PC-9 (cell line): ENCODE results near the gene CEL. TPM values are rescaled to one million over a fixed set of nuclear protein-coding genes. Genes with fewer than 3 reads are reported as not detected.
"Not testable (repeated sequence)": the region's sequence is repeated elsewhere in the genome, so short reads cannot be mapped to it uniquely, and the experiment has no call there.

Source experiments
- Bru-seq: library from RNA; stranded (reverse); fragments of 400-500 nt; gene quantifications from one replicate; lab custom pipeline; 2021; lab: Mats Ljungman, UMichigan
- BruChase-seq, 2 experiments: library from RNA; stranded (reverse); fragments of 400-500 nt; gene quantifications; one replicate each; lab custom pipeline; 2021; lab: Mats Ljungman, UMichigan
- BruUV-seq: library from RNA; stranded (reverse); fragments of 400-500 nt; replicated peaks from 2 replicates; lab custom pipeline; 2021; lab: Mats Ljungman, UMichigan
- CTCF ChIA-PET: fragments of 300-600 bp; sonication (Branson Sonifier 250); formaldehyde crosslinking; loops from one replicate; lab custom pipeline; 2022; ENCODE audit warnings: antibody characterized with exemption; lab: Charles Lee
- POLR2A ChIA-PET: fragments of 300-600 bp; sonication (Branson Sonifier 250); formaldehyde crosslinking; loops from one replicate; lab custom pipeline; 2022; ENCODE audit warnings: antibody characterized with exemption; ENCODE audit not compliant: unreplicated experiment; lab: Charles Lee
- DNase-seq, 2 experiments: peaks; one replicate each; pipeline versions ENCODE4 v3.0.0 to v3.0.0-alpha.2; 2015 to 2022; ENCODE audit warnings: mixed read lengths in 1 of 2
- H2AFZ ChIP-seq: fragments of 200-600 bp; sonication (generic); 2 replicates; pipeline ENCODE4 v1.8.1; 2017; ENCODE audit warnings: antibody characterized with exemption
- H3F3A ChIP-seq: fragments of 200-600 bp; sonication (generic); 2 replicates; pipeline ENCODE4 v1.8.1; 2017; ENCODE audit warnings: antibody characterized with exemption, mild to moderate bottlenecking, low read depth; ENCODE audit not compliant: insufficient read depth
- H3K27ac ChIP-seq: fragments of 200-600 bp; sonication (generic); 2 replicates; pipeline ENCODE4 v1.6.1; 2016; ENCODE audit warnings: mixed run types
- H3K27me3 ChIP-seq: fragments of 200-600 bp; sonication (generic); 2 replicates; pipeline ENCODE4 v1.6.1; 2016; ENCODE audit warnings: low read depth, mixed run types; ENCODE audit not compliant: insufficient read depth
- H3K36me3 ChIP-seq: fragments of 200-600 bp; sonication (generic); 2 replicates; pipeline ENCODE4 v1.6.1; 2016; ENCODE audit warnings: low read depth, mixed run types
- H3K4me1 ChIP-seq: fragments of 200-600 bp; sonication (generic); replicated peaks from 2 replicates; pipeline ENCODE4 v1.6.1; 2016; ENCODE audit warnings: mixed run types; ENCODE audit not compliant: insufficient read depth
- H3K4me2 ChIP-seq: fragments of 200-600 bp; sonication (generic); 2 replicates; pipeline ENCODE4 v1.6.1; 2017; ENCODE audit warnings: mixed run types
- H3K4me3 ChIP-seq: fragments of 200-600 bp; sonication (generic); 2 replicates; pipeline ENCODE4 v1.6.1; 2016; ENCODE audit warnings: mixed run types
- H3K79me2 ChIP-seq: fragments of 200-600 bp; sonication (generic); 2 replicates; pipeline ENCODE4 v1.6.1; 2017; ENCODE audit warnings: low read depth, mixed run types
- H3K9me2 ChIP-seq: fragments of 200-600 bp; sonication (generic); 2 replicates; pipeline ENCODE4 v1.8.1; 2017; ENCODE audit warnings: mild to moderate bottlenecking; ENCODE audit not compliant: insufficient read depth
- H3K9me3 ChIP-seq: fragments of 200-600 bp; sonication (generic); 2 replicates; pipeline ENCODE4 v1.8.1; 2016; ENCODE audit warnings: low read depth; ENCODE audit not compliant: insufficient read depth
- H4K20me1 ChIP-seq: fragments of 200-600 bp; sonication (generic); 2 replicates; pipeline ENCODE4 v1.8.1; 2017; ENCODE audit not compliant: insufficient read depth
- EZH2 ChIP-seq: fragments of 200-600 bp; sonication (generic); IDR thresholded peaks from 2 replicates; pipeline ENCODE4 v1.8.0; 2017; ENCODE audit warnings: antibody characterized with exemption, low read depth
- intact Hi-C: fragments of 100-400 bp; cut with micrococcal nuclease; formaldehyde crosslinking; loops from one replicate; pipeline ENCODE4 v1.10.0; 2022; ENCODE audit not compliant: unreplicated experiment
- long read RNA-seq: library from polyadenylated mRNA; stranded (forward); transcript quantifications from one replicate; pipeline ENCODE4 v2.0.0, GENCODE V29; 2022
- total RNA-seq: library from RNA; stranded (reverse); gene quantifications from 2 replicates; pipeline ENCODE4 v1.2.3, GENCODE V29; 2021
- TF ChIP-seq, protein P1 (sequence below): fragments of 200-600 bp; sonication (generic); conservative IDR thresholded peaks from 2 replicates; pipeline ENCODE4 v1.6.1; 2017; ENCODE audit warnings: mixed run types, antibody characterized with exemption, mild to moderate bottlenecking, moderate library complexity

Gene CEL
- total RNA-seq = 2.7 TPM in 2 replicates
- percentile 38 among the genes with signal in this experiment for Bru-seq, nascent RNA
- BruChase-seq, experiment 1, labeled RNA remaining after a 2-hour chase = percentile 42 among the genes with signal in this experiment
- percentile 53 among the genes with signal in this experiment for BruChase-seq, experiment 2, labeled RNA remaining after a 6-hour chase
- long read RNA-seq, partial matches to known transcripts = 2 of 2 reads
- long read RNA-seq, other reads (novel, unspliced or antisense) = 0 of 2 reads

- H3F3A ChIP-seq, intact Hi-C loops, H3K9me3 ChIP-seq, BruUV-seq, POLR2A ChIA-PET, H3K4me2 ChIP-seq, H3K4me3 ChIP-seq, H3K9me2 ChIP-seq, H3K36me3 ChIP-seq, H3K27ac ChIP-seq, CTCF ChIA-PET, DNase-seq, H3K79me2 ChIP-seq, H3K4me1 ChIP-seq, H2AFZ ChIP-seq, H4K20me1 ChIP-seq, H3K27me3 ChIP-seq: not testable (repeated sequence)
Measured at GRCh38 chr9:133061764-133062145, at the start of gene CEL. Gene CEL, plus strand, starts transcription at chr9:133061981. Its CDS starts 22 bp downstream, at chr9:133062003.

DNA sequence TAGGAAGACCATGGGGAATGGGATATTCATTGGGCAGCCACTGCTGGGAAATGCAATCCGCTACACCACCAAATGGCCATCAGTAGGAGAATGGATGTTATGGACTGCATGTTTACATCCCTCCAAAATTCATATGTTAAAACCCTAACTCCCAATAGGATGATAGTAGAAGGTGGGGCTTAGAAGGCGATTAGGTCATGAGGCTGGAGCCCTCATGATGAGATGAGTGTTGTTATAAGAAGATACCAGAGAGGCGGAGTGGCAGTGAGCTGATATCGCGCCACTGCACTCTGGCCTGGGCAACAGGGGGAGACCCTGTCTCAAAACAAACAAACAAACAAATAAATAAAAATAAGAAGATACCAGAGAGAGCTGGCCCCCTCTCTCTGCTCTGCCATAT is 47.1 kb upstream of the CEL start:
- BruUV-seq = no TSS peak
- CTCF ChIA-PET = no interaction called here
- POLR2A ChIA-PET = no interaction called here

DNA sequence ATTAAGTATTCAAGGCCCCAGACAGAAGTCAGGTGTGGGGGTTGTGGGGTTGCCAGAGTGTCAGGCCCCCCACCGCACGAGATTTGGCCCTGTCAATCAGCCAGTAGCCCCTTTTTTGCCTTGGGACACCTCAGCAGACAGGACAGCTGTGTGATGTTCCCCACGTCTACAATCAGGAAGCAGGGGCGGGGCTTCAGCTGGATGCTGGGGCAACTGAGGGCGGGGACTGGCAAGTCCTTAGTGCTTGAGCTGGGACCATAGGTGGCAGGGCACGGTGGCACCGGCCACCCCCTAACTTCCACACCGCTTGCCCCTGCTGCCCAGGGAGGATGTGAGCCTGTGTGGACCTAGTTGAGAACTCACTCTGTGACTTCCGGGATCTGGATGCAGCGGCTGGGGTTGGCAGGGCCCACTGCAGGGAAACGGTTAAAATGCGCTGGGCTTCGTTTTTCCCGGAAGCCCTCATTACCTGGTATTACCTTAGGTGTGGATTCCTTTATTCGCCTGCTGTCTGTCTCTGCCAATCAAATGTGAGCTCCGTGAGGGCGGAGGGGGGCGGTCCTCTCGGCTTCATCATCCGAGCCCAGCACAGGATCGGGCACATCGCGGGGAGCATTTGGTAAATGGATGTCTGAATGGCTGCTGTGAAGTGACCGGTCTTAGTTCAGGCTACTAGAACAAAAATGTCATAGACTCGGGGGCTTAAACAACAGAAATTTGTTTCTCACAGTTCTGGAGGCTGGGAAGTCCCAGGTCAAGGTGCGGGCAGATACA is 38.5 kb upstream of the CEL start:
- H3K4me1 ChIP-seq = no peaks in the 10 kb centered on the region
- peaks cover 11% of the 10 kb centered on the region; the same call in 1 of the 2 replicates for H3F3A ChIP-seq
- CTCF ChIA-PET = no interaction called here
- no peak overlapping the region for H2AFZ ChIP-seq
- DNase-seq = peak in 1 of 2 experiments; percentile 12
- H3K4me2 ChIP-seq = no peak overlapping the region
- H3K79me2 ChIP-seq = no peaks in the 10 kb centered on the region
- no TSS peak for BruUV-seq
- TF ChIP-seq EZH2 = no peak
- TF ChIP-seq, protein P1, sequence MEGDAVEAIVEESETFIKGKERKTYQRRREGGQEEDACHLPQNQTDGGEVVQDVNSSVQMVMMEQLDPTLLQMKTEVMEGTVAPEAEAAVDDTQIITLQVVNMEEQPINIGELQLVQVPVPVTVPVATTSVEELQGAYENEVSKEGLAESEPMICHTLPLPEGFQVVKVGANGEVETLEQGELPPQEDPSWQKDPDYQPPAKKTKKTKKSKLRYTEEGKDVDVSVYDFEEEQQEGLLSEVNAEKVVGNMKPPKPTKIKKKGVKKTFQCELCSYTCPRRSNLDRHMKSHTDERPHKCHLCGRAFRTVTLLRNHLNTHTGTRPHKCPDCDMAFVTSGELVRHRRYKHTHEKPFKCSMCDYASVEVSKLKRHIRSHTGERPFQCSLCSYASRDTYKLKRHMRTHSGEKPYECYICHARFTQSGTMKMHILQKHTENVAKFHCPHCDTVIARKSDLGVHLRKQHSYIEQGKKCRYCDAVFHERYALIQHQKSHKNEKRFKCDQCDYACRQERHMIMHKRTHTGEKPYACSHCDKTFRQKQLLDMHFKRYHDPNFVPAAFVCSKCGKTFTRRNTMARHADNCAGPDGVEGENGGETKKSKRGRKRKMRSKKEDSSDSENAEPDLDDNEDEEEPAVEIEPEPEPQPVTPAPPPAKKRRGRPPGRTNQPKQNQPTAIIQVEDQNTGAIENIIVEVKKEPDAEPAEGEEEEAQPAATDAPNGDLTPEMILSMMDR = no peak
- POLR2A ChIA-PET = no interaction called here
- intact Hi-C loops = loop anchor here (2.0 kb wide), 1 partner anchor 463 kb away; no protein-coding TSS in a partner anchor
- no peaks in the 10 kb centered on the region for H3K9me3 ChIP-seq
- no peaks in the 10 kb centered on the region for H4K20me1 ChIP-seq
- peaks cover 8% of the 10 kb centered on the region for H3K27me3 ChIP-seq
- H3K9me2 ChIP-seq = no peaks in the 10 kb centered on the region
- H3K4me3 ChIP-seq = no peak overlapping the region
- H3K27ac ChIP-seq = no peak overlapping the region
- no peaks in the 10 kb centered on the region for H3K36me3 ChIP-seq

More for the DNA sequence above, 47.1 kb upstream of the CEL start:
- Histone ChIP-seq H3F3A (no peaks in the 10 kb centered on the region), H4K20me1 (no peaks in the 10 kb centered on the region), H3K4me2 (no peak overlapping the region), H3K27me3 (peaks cover 83% of the 10 kb centered on the region), H3K4me1 (no peaks in the 10 kb centered on the region), H3K9me3 (no peaks in the 10 kb centered on the region; the same call in 1 of the 2 replicates), H3K9me2 (no peaks in the 10 kb centered on the region), H2AFZ (no peak overlapping the region), H3K79me2 (no peaks in the 10 kb centered on the region), H3K27ac (no peak overlapping the region), H3K4me3 (no peak overlapping the region), H3K36me3 (no peaks in the 10 kb centered on the region)
- intact Hi-C loops = no loop called here
- no peak for DNase-seq
- TF ChIP-seq, protein P1 = no peak
- TF ChIP-seq EZH2 = no peak
